Epithelial cell of esophagus (primary cell): ENCODE data around the gene CCDC91.

Source experiments
- DNase-seq: peaks from one replicate; pipeline ENCODE4 v3.0.0; 2010; ENCODE audit warnings: low read depth
- H3K4me3 ChIP-seq: 2 replicates; pipeline ENCODE4 v1.5.1; 2011; ENCODE audit warnings: mild to moderate bottlenecking, low read length, control low read depth
- TF ChIP-seq, protein P1 (sequence below): IDR thresholded peaks from 2 replicates; pipeline ENCODE4 v1.5.1; 2011; ENCODE audit warnings: low read depth, mild to moderate bottlenecking, low read length, control low read depth, inconsistent platforms; ENCODE audit not compliant: insufficient read depth; ENCODE audit errors: missing control alignments

Gene CCDC91

GRCh38 chr12:28303192-28303591 lies 112.9 kb downstream of the CCDC91 start:
- TF ChIP-seq, protein P1, sequence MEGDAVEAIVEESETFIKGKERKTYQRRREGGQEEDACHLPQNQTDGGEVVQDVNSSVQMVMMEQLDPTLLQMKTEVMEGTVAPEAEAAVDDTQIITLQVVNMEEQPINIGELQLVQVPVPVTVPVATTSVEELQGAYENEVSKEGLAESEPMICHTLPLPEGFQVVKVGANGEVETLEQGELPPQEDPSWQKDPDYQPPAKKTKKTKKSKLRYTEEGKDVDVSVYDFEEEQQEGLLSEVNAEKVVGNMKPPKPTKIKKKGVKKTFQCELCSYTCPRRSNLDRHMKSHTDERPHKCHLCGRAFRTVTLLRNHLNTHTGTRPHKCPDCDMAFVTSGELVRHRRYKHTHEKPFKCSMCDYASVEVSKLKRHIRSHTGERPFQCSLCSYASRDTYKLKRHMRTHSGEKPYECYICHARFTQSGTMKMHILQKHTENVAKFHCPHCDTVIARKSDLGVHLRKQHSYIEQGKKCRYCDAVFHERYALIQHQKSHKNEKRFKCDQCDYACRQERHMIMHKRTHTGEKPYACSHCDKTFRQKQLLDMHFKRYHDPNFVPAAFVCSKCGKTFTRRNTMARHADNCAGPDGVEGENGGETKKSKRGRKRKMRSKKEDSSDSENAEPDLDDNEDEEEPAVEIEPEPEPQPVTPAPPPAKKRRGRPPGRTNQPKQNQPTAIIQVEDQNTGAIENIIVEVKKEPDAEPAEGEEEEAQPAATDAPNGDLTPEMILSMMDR, result no peak
- no peak overlapping the region for H3K4me3 ChIP-seq
- no peak for DNase-seq

DNA sequence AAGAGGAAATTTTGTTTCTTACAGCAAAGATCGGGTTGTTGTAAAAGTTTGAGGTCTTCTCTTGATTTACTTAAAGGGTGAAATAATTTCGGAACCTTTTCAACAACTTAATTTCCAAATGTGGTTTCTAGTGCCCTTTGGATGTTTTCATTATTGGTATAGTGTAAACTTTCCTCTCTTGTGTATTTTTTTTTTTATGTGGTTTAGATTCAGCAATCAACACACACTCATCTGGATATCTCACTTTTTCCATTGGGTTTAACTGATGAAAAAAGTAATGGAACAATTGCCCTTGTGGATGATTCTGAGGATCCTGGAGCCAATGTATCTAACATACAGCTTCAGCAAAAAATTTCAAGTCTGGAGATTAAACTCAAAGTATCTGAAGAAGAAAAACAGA lies 116.3 kb downstream of the CCDC91 start:
- TF ChIP-seq, protein P1, result no peak
- no peak for DNase-seq
- no peak overlapping the region for H3K4me3 ChIP-seq

GRCh38 chr12:28308891-28309290 lies 118.6 kb downstream of the CCDC91 start:
- peak; percentile 15 for DNase-seq

DNA sequence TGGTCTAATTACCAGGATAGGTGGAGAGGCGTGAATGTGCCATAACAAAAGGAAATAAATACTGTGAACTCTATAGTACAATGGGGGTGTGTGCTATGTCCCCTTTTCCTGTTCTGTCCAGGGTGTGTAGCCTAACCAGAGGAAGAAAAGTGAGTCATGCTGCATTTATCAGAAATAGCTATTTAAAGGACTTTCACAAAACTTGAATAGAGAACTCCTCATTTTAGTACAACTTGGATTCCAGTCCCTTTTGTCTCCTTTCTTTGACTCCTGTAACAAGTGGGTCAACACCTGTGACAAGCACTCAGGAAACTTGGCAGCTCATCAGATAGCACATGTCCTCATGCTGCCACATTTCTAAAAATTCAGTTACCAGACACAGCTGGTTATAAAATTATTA lies 123.4 kb downstream of the CCDC91 start:
- H3K4me3 ChIP-seq, result no peak overlapping the region
- DNase-seq, result peak; percentile 12

More at GRCh38 chr12:28308891-28309290, 118.6 kb downstream of the CCDC91 start:
- no peak overlapping the region for H3K4me3 ChIP-seq
- TF ChIP-seq, protein P1, result no peak

GRCh38 chr12:28316049-28316448 lies 125.8 kb downstream of the CCDC91 start:
- no peak overlapping the region for H3K4me3 ChIP-seq
- no peak for DNase-seq
- TF ChIP-seq, protein P1, result no peak

More for the DNA sequence above, 123.4 kb downstream of the CCDC91 start:
- TF ChIP-seq, protein P1, result no peak

GRCh38 chr12:28318273-28318672 lies 128.0 kb downstream of the CCDC91 start:
- no peak for DNase-seq
- TF ChIP-seq, protein P1, result no peak
- no peak overlapping the region for H3K4me3 ChIP-seq

DNA sequence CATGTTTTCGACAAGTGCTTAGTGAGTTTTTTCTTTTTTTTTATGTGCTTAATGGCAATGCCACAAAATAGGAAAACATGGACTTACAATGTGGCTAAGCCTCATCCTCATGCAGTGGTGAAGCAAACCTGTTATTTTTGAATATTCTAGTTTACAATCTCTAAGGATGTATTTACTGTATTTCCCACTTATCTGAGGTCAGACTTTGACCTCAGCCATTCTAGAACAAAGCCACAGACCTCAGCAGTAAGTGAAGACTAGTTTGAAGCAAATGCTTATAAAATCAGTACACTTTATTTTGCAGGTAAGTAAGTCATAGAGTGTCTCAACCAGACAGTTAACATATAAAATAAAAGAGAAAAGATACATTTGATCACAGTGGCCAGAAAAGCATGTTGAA lies 130.1 kb downstream of the CCDC91 start:
- TF ChIP-seq, protein P1, result no peak
- no peak overlapping the region for H3K4me3 ChIP-seq

More for the DNA sequence above, 130.1 kb downstream of the CCDC91 start:
- DNase-seq, result no peak
